Tibial artery (tissue), 4 donors: ENCODE data around the gene TAF4.
A peak's percentile ranks its signal among the peaks of the same experiment; 100 is the strongest.

Experiments used
- DNase-seq, 2 donors: peaks; one replicate each; pipeline ENCODE4 v3.0.0-alpha.2; 2019
- H3K27ac ChIP-seq, 2 donors: fragments of 200-600 bp; sonication (generic) in 1 of 2; 1 replicate in 1 of 2; 2 replicates in 1 of 2; pipeline ENCODE4 v1.5.1; 2018 to 2019; ENCODE audit warnings: mild to moderate bottlenecking in 1 of 2
- H3K27me3 ChIP-seq, 2 donors: fragments of 200-600 bp; sonication (generic) in 1 of 2; one replicate each; pipeline versions ENCODE4 v1.5.1 to v1.6.0; 2016 to 2019
- H3K36me3 ChIP-seq, 3 donors: fragments of 200-600 bp; sonication (generic) in 2 of 3; one replicate each; pipeline ENCODE4 v1.5.1; 2016 to 2019; ENCODE audit warnings: mild to moderate bottlenecking in 2 of 3
- H3K4me1 ChIP-seq, 4 donors: fragments of 200-600 bp; sonication (generic) in 2 of 4; 1 replicate in 3 of 4; 2 replicates in 1 of 4; pipeline ENCODE4 v1.5.1; 2016 to 2019
- H3K4me3 ChIP-seq, 2 donors: fragments of 200-600 bp; sonication (generic) in 1 of 2; 1 replicate in 1 of 2; 2 replicates in 1 of 2; pipeline ENCODE4 v1.5.1; 2018 to 2019; ENCODE audit warnings: mild to moderate bottlenecking in 2 of 2
- H3K9me3 ChIP-seq, 3 donors: fragments of 200-600 bp; sonication (generic) in 1 of 3; one replicate each; pipeline ENCODE4 v1.5.1; 2016 to 2019
- intact Hi-C: fragments of 100-400 bp; cut with DNase I; formaldehyde crosslinking; loops from one replicate; pipeline ENCODE4 v1.15.0; 2023; ENCODE audit warnings: low total_unique reads
- TF ChIP-seq, protein P1 (sequence below), 2 experiments: fragments of 200-600 bp in 1 of 2; fragments of 450-650 bp in 1 of 2; IDR thresholded peaks; one replicate each; pipeline ENCODE4 v1.5.1; 2017 to 2019; ENCODE audit warnings: antibody characterized with exemption in 2 of 2, mild to moderate bottlenecking in 1 of 2, moderate library complexity in 1 of 2

The TAF4 gene

DNA sequence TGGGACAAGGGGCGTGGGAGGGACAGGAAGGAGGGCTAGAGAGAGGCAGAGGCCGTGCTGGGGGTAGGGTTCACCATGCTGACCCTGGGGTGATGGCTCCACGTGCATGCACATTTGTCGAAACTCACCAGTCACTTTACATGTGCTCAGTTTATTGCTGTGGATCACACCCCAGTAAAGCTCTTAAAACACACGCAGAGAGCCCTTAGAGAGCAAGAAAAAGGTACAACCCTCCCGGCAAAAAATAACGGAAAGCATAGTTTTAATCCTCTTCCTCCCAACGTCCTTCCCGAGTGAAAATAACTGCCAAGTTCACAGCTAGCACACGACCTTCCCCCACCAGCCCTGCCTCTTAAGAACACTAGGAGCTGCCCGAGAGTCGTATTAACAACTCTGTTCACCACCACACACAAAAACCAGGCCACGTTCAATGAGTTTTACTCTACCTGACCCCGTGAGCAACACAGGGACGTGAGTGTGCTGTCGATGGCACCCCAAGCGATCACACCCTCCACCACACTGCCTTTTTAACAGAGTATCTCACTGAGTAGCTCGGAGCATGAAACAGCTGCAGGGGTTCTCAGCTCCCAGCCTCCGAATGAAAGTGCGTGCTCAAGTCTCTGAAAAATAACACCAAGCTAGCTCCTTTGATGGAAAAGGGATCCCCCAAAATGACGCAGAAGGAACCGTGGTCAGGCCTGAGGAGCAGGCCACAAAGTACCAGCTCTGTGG is 39.7 kb downstream of the TAF4 start:
- H3K4me1 ChIP-seq: peaks cover 0 to 32% (median 14%) of the 10 kb centered on the region in 4 donors
- intact Hi-C loops: loop anchor here (5.0 kb wide), 1 partner anchor 111 kb away; no protein-coding TSS in a partner anchor

DNA sequence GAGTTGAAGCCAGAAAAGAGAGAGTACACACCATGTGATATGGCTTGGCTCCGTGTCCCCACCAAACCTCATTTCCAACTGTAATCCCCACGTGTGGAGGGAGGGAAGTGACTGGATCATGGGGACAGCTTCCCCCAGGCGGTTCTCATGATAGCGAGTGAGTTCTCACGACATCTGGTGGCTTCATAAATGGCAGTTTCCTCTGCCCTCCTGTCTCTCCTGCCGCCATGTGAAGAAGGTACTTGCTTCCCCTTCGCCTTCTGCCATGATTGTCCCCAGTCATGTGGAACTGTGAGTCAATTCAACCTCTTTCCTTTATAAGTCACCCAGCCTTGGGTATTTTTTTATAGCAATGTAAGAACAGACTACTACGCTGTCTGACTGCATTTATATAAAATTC is 40.3 kb downstream of the TAF4 start:
- Histone ChIP-seq H3K4me1 (peaks cover 0 to 38% (median 20%) of the 10 kb centered on the region in 4 donors), H3K4me3 (no peak overlapping the region), H3K36me3 (no peaks in the 10 kb centered on the region), H3K27ac (no peak overlapping the region), H3K9me3 (no peaks in the 10 kb centered on the region), H3K27me3 (no peaks in the 10 kb centered on the region)
- intact Hi-C loops: loop anchor here (5.0 kb wide), 1 partner anchor 112 kb away; no protein-coding TSS in a partner anchor
- TF ChIP-seq, protein P1, sequence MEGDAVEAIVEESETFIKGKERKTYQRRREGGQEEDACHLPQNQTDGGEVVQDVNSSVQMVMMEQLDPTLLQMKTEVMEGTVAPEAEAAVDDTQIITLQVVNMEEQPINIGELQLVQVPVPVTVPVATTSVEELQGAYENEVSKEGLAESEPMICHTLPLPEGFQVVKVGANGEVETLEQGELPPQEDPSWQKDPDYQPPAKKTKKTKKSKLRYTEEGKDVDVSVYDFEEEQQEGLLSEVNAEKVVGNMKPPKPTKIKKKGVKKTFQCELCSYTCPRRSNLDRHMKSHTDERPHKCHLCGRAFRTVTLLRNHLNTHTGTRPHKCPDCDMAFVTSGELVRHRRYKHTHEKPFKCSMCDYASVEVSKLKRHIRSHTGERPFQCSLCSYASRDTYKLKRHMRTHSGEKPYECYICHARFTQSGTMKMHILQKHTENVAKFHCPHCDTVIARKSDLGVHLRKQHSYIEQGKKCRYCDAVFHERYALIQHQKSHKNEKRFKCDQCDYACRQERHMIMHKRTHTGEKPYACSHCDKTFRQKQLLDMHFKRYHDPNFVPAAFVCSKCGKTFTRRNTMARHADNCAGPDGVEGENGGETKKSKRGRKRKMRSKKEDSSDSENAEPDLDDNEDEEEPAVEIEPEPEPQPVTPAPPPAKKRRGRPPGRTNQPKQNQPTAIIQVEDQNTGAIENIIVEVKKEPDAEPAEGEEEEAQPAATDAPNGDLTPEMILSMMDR (IDR thresholded peaks at IDR 0.05): no peak
- DNase-seq: no peak

More for the DNA sequence above, 39.7 kb downstream of the TAF4 start:
- Histone ChIP-seq H3K36me3 (no peaks in the 10 kb centered on the region), H3K27ac (no peak overlapping the region), H3K4me3 (no peak overlapping the region), H3K9me3 (no peaks in the 10 kb centered on the region), H3K27me3 (no peaks in the 10 kb centered on the region)
- TF ChIP-seq, protein P1 (IDR thresholded peaks at IDR 0.05): peak; percentile 40 to 44
- no peak for DNase-seq

DNA sequence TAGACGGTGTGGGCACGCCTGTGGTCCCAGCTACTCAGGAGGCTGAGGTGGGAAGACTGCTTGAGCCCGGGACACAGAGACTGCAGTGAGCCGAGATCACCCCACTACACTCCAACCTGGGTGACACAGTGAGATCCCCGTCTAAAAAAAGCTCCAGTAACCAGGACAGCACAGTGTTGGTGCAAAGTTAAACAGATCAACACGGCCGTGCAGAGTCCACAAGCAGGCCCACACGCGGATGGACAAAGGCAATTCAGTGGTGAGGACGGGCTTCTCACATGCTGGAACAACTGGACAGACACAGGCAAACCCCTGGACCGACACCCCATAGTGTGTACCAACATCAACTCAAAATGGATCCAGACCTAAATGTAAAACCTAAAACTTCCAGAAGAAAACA is 41.7 kb downstream of the TAF4 start:
- TF ChIP-seq, protein P1 (IDR thresholded peaks at IDR 0.05): no peak
- Histone ChIP-seq H3K4me1 (peaks cover 0 to 49% (median 30%) of the 10 kb centered on the region in 4 donors), H3K4me3 (no peak overlapping the region), H3K36me3 (no peaks in the 10 kb centered on the region), H3K9me3 (no peaks in the 10 kb centered on the region), H3K27ac (no peak overlapping the region), H3K27me3 (no peaks in the 10 kb centered on the region)
- DNase-seq: no peak
- intact Hi-C loops: no loop called here

DNA sequence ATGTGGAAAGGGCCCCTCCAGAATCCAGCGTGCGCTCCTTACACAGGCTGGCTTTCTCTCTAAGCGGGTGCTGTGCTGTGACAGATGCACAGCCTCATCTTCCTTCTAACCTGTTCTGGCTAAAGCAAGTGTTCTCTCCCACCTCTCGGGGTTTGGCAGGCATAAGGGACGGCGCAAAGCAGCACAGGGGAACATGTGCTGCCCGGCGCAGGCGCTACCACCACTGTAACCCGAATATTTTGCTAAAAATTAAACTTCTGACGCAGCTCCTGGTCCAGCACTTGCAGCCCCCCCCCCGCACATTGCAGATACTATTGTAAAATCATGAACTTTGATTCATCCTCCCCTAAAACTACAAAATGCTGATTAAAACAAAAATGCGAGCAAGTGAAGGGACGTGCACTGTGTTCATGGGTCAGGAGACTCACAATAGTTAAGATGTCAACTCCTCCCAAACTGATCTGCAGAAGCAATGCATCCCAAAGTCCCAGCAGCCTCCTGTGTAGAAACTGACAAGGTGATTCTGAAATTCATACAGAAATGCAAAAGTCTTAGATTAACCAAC is 43.0 kb downstream of the TAF4 start:
- no peak for DNase-seq
- Histone ChIP-seq H3K4me3 (no peak overlapping the region), H3K36me3 (no peaks in the 10 kb centered on the region), H3K27me3 (no peaks in the 10 kb centered on the region), H3K9me3 (no peaks in the 10 kb centered on the region), H3K4me1 (peaks cover 0 to 54% (median 30%) of the 10 kb centered on the region in 4 donors), H3K27ac (no peak overlapping the region)
- intact Hi-C loops: no loop called here
- TF ChIP-seq, protein P1 (IDR thresholded peaks at IDR 0.05): no peak

DNA sequence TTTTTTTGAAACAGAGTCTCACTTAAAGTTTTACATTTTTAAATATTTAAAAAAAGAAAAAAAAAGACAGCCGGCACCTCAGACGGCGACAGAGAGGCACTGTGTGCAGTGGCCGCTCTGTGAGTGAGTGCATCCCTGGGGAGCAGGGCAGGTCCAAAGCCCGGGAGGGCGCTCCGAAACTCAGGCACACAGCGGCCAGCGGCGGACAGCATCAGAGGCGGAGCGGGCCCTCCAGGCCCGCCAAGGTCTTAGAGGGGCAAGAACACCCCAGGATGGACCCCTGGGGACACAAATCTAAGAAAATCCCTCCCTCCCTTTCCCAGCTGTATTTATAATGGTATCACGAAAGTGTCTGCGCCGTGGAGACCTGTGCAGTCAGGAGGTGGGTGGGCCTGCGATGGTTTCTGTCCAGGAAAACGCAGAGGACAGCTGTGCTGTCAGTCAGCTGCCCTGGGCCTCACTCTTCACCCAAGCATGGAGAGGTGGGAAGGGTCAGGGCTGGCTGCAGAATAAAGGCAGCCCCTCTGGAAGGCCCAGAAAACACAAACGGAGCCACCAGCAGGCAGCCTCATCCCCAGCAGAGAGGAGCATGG is 43.8 kb downstream of the TAF4 start:
- Histone ChIP-seq H3K27me3 (no peaks in the 10 kb centered on the region), H3K27ac (no peak overlapping the region), H3K9me3 (no peaks in the 10 kb centered on the region), H3K4me1 (peaks cover 0 to 47% (median 30%) of the 10 kb centered on the region in 4 donors), H3K36me3 (no peaks in the 10 kb centered on the region), H3K4me3 (peak overlapping the region in 1 of 2 donors; percentile 11)
- TF ChIP-seq, protein P1 (IDR thresholded peaks at IDR 0.05): no peak
- DNase-seq: no peak
- intact Hi-C loops: no loop called here
